Measurements from ENCODE around the gene CELF4.

CELF4 gene

DNA sequence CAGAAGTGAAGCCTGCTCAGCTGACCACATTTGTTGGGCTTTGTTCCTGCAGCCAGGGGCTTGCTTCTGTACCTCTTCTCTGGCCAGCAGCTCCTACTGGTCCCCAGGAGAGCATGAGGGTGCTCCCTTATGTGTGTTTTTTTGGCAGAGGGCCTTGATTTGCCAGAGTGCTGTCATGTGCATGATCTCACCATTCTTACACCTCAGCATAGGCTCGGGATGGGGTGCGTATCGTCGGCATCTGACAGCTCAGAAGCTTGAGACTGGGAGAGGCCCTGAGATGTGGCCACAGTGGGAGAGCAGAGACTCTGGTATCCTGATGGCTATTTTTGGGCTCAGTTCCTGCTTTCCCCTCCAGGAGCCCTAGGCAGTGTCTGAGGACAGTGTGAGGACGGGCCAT, 71.2 kb downstream of the CELF4 start:
- Histone ChIP-seq H3K27ac (no peak overlapping the region), H3K4me3 (no peak overlapping the region)
- no peak for DNase-seq (ENCODE audit: low spot score)
- TF ChIP-seq, protein P1, sequence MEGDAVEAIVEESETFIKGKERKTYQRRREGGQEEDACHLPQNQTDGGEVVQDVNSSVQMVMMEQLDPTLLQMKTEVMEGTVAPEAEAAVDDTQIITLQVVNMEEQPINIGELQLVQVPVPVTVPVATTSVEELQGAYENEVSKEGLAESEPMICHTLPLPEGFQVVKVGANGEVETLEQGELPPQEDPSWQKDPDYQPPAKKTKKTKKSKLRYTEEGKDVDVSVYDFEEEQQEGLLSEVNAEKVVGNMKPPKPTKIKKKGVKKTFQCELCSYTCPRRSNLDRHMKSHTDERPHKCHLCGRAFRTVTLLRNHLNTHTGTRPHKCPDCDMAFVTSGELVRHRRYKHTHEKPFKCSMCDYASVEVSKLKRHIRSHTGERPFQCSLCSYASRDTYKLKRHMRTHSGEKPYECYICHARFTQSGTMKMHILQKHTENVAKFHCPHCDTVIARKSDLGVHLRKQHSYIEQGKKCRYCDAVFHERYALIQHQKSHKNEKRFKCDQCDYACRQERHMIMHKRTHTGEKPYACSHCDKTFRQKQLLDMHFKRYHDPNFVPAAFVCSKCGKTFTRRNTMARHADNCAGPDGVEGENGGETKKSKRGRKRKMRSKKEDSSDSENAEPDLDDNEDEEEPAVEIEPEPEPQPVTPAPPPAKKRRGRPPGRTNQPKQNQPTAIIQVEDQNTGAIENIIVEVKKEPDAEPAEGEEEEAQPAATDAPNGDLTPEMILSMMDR (IDR thresholded peaks at IDR 0.05) = no peak

DNA sequence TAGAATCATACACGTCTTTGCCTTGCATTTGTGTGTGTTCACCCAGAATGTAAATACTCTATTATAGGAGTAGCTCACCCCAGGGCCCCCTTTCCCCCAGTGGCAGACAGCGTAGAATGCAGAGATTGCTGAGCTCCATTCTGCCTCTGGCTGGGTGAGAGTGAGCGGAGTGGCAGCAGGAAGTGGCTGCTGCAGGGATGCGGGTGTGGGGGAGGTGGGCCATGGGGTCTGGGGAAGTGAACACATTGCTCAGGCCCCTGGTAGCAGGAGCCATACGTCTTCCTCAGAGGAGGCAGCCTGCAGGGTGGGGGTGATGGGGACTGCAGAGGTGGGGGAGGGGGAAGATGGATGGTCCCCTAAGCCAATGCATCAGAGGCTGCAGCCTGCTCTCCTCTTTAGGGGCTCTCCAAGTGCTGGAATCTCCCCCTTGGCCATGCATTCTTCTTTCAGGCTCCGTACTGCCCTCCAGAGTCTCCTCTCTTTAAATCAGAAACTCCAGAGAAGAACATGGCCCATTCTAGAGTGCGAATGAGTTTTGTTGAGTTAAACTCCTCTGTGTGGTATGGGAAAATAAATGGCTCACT, 72.2 kb downstream of the CELF4 start:
- H3K4me3 ChIP-seq = no peak overlapping the region
- H3K27ac ChIP-seq = no peak overlapping the region
- TF ChIP-seq, protein P1 (IDR thresholded peaks at IDR 0.05) = no peak
- DNase-seq (ENCODE audit: low spot score) = no peak

GRCh38 chr18:37492952-37493351, 72.6 kb downstream of the CELF4 start:
- Histone ChIP-seq H3K4me3 (no peak overlapping the region), H3K27ac (no peak overlapping the region)
- no peak for DNase-seq (ENCODE audit: low spot score)
- TF ChIP-seq, protein P1 (IDR thresholded peaks at IDR 0.05) = no peak

- H3K27ac ChIP-seq = no peak overlapping the region
- H3K4me3 ChIP-seq = no peak overlapping the region
- DNase-seq (ENCODE audit: low spot score) = no peak
- TF ChIP-seq, protein P1 (IDR thresholded peaks at IDR 0.05) = no peak
Observed at GRCh38 chr18:37491526-37491925, 74.1 kb downstream of the CELF4 start.

DNA sequence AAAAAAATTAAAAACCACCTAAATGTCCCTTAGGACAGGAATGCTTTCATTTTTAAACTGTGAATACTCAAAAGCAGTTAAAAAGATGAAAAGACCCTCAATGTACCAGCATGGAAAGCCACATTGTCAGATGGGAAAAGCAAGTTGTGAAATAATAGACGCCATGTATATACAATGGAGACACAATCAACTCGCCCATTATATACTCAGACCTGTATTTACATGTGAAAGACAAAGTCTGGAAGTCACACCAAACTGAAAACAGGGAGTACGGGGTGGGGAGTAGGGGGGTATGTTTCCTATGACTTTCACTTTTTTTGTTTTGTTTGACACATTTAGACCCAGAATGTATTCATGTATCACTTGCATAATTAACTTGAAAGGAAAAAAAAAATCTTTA, 75.6 kb downstream of the CELF4 start:
- TF ChIP-seq, protein P1 (IDR thresholded peaks at IDR 0.05) = no peak
- Histone ChIP-seq H3K4me3 (no peak overlapping the region), H3K27ac (no peak overlapping the region)
- DNase-seq (ENCODE audit: low spot score) = no peak

- DNase-seq (ENCODE audit: low spot score) = no peak
- TF ChIP-seq, protein P1 (IDR thresholded peaks at IDR 0.05) = no peak
- no peak overlapping the region for H3K4me3 ChIP-seq
- no peak overlapping the region for H3K27ac ChIP-seq
Observed at GRCh38 chr18:37489011-37489410, 76.6 kb downstream of the CELF4 start.

- Histone ChIP-seq H3K4me3 (no peak overlapping the region), H3K27ac (no peak overlapping the region)
- TF ChIP-seq, protein P1 (IDR thresholded peaks at IDR 0.05) = no peak
- DNase-seq (ENCODE audit: low spot score) = no peak
Observed at GRCh38 chr18:37487400-37487867, 78.2 kb downstream of the CELF4 start.

Data from coronary artery (tissue), 2 donors.